ENCODE data around the gene NYAP2.

The NYAP2 gene

GRCh38 chr2:225608136-225608535, 208.6 kb downstream of the NYAP2 start:
- no peak for DNase-seq
- intact Hi-C loops (cut with DNase I) = no loop called here

- intact Hi-C loops (cut with DNase I) = no loop called here
- DNase-seq = no peak
Measured at GRCh38 chr2:225612636-225613035, 213.1 kb downstream of the NYAP2 start.

DNA sequence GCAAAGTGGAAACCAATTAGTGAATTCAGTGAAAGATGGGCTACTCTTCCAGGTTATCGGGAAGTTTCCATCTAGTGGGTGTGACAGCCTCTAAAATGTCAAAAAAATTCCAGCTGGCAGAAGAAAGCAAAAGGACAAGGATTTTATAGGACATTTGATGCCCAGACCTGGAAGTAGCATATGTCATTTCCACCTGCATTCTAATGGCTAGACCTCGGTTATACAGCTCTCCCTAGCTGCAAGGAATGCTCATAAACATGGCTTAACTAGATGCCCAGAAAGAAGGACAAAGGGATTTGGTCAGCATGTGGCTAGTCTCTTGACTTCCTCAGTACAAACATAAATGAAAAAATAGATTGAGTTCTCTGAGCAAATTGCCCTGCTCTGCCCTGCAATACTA, 215.4 kb downstream of the NYAP2 start:
- no peak for DNase-seq
- intact Hi-C loops (cut with DNase I) = no loop called here

- intact Hi-C loops (cut with DNase I) = no loop called here
- no peak for DNase-seq
Measured at GRCh38 chr2:225615514-225615913, 216.0 kb downstream of the NYAP2 start.

DNA sequence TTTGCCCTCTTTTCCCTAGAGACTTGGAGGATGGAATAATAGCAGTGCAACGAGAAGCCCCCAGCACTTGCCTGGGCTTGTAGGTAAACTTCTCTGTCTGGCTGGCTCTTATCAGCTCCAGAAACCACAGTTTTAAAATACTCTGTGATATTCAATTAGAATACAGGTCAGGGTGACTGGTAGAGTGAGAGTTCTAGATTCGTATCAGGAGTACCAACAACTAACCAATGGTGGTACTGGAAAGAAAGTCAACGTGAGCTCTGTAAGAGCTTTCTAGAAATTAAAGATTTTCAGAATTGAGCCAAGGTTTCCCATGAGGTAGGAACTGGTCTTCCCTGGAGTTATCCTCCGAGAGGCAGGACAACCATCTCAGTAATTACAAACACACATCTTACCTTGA, 216.9 kb downstream of the NYAP2 start:
- intact Hi-C loops (cut with DNase I) = no loop called here
- no peak for DNase-seq

DNA sequence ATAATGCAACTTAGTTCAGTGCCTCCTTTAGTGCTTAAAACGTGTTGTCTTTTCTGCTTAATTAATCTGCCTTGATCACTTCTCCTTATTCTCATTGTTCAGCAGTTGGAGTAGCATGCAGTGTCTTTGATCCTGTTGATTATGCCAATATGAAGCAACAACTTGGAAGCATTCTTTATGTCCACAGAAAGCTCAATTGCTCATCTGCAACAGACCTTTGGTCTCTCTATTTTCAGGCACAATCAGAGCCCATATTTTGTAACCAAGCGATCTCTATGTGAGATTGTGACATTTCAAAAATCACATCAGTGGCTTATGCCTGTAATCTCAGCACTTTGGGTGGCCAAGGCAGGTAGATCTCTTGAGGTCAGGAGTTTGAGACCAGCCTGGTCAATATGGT, 217.3 kb downstream of the NYAP2 start:
- intact Hi-C loops (cut with DNase I) = no loop called here
- DNase-seq = no peak

DNA sequence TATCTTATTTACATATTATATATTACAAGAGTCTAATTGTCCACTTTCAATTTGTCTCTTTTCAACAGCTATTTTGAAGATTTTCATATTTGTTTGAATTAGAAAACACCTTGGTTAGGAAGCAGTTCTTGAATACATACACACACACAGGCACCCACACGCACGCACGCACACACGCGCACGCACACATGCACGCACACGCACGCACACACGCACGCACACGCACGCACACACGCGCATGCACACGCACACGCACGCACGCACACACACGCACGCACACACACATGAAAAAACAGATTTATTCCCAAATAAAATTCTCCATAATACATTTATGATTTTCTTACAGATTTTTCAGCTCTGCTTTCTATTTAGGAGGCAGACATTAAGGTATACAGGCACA, 220.7 kb downstream of the NYAP2 start:
- DNase-seq = peak in 6 of 10 donors; percentile 13 to 91 (median 58)
- intact Hi-C loops (cut with DNase I) = no loop called here

DNA sequence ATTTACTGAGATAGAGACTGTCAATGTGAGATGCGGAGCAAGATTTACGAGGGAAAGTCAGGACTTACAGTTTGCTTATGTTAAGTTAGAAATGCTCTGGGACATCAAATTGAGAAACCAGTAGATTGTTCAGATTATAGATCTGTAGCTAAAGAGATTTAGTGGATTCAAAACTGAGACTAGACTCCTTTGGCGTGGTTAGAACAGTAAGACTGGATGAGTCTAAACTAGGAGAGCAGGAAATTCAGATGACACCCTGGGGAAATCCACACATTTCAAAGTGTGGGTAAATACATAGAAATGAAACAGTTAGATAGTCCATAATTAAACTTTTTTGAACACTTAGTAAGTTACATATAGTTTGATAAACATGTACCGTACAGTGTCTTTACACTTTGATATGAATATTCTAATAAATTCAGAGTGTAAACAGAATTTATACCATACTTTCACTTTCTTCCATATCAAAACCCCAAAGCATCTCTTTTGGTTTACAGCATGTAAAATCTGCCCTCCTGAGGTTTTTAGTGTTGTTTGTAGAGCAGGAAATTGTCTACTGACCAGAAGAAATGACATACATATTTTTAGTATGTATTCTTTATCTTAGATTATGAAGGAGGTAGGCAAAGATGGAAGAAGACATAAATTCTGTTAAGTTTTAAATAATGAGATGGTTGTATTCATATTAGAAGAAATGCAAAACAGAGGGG, 231.5 kb downstream of the NYAP2 start:
- intact Hi-C loops (cut with DNase I) = no loop called here
- DNase-seq = no peak

DNA sequence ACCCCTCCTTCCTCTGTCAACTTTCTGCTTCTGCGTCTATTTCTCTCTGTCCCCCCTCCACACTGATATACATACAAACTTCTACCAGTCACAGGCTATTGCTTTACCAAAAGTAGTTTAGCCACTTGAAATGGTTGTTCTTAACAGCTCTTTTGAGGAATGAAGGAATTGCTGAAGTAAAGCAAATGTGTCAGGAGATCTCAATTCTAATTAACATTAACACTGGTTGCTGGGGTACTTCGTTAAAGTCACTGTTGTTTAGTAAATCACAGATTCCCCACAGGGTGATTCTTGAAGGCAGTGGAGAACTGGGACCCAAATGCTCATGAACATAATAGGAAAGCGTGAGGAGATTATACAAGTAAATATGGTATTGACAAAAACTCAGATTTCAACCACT, 232.8 kb downstream of the NYAP2 start:
- DNase-seq = no peak
- intact Hi-C loops (cut with DNase I) = no loop called here

GRCh38 chr2:225636558-225636957, 237.0 kb downstream of the NYAP2 start:
- no peak for DNase-seq
- intact Hi-C loops (cut with DNase I) = no loop called here

DNA sequence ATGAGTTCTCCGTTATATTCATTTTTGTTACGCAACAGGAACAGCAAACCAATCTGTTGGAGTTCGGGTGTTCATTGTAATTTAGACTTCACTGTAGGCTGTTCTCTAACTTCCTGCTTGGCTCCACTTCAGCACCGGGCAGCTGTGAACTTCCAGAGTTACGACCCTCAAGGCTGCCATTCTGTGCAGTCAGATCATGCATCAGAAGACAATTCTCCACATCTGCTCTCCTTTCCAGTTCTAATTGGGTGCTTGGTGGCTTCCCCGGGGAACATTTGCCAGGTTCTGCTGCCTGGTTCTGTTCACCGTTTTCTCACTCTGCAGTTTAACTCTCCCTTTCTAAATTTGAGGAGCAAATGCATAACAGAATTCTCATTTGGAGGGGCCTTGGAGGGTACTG, 237.7 kb downstream of the NYAP2 start:
- intact Hi-C loops (cut with DNase I) = no loop called here
- peak in 2 of 10 donors; percentile 8 to 63 for DNase-seq

GRCh38 chr2:225640550-225640949, 241.0 kb downstream of the NYAP2 start:
- intact Hi-C loops (cut with DNase I) = no loop called here
- no peak for DNase-seq

DNA sequence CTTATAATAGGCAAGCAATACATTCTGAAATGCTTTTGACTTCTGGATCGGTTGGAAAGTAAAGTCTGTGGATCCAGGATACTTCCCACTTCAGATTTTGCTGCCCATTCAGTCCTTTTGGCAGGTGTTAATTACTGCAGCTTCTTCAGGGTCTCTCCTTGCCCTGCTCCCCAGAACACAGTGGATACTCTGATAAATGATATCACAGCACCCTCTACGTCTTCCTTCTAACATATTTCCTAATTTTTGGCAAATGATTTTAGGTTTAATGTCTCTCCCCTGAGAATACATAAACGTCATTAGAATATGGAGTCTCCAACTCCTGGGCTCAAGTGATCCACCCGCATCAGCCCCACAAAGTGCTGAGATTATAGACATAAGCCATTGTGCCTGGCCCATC, 249.8 kb downstream of the NYAP2 start:
- DNase-seq = no peak
- intact Hi-C loops (cut with DNase I) = no loop called here

DNA sequence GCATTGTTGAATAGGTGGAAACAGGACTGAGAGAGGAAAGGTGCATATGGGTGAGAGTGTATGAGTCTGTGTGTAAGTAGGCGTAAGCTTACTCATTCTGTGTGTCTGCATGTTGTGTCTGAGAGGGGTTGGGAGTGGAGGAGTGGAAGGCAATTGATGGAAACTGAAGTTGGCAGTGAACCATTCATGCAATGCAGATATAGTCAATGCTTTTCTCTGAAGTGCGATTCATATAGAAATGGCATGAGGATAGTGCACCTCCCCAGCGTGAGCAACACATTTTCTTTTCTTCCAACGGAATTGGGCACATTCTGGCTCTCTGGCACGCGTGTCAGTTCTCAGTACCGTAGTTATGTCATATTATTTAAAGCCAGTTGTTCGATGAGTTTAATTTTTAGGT, 250.5 kb downstream of the NYAP2 start:
- intact Hi-C loops (cut with DNase I) = no loop called here
- DNase-seq = no peak

DNA sequence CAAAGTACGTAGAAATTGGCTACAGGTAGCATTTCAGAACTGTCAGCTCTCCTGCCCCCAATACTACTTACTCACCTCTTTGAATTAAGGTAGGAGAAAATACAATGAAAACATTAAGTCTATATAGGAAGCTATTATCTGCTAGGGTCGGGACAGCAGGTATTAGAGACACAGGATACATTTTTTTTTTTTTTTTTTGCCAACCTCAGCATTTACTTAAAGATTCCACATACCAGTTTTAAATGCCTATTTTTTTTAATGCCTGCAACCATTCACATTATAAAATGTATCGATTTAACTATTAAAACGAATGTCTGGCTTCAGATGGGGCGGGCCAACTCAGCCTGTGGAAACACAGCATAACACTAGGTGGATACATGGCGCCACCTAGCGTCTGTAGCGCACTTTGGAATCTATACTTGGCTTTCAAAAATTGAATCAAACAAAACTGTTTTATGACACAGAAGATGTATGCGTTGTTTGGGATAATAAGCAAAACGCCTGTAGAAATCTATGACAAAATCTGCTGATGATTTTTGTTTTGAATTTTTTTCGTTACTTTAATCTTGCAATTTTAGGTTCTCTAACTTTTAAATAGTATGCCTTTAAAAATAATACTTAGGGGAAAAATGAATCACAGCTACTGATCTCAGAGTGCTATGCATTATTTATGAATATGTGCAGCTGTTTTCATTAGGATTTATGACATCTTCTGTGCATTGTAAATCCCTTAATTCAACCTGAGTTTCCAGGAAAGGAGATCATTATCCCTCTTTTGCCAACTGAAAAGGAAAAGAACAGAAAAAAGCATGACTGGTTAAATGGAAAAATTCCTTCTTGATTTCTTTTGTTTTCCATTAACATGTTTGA, 261.0 kb downstream of the NYAP2 start:
- peak; percentile 55 to 96 (median 85) for DNase-seq
- intact Hi-C loops (cut with DNase I) = loop anchor here (1.0 to 10.0 kb wide), 3 partner anchors 377 to 1306 kb away; no protein-coding TSS in a partner anchor

- intact Hi-C loops (cut with DNase I) = loop anchor here (10.0 kb wide), 1 partner anchor 1307 kb away; no protein-coding TSS in a partner anchor
Measured at GRCh38 chr2:225662101-225662500, 262.6 kb downstream of the NYAP2 start.

GRCh38 chr2:225667445-225667844, 267.9 kb downstream of the NYAP2 start:
- intact Hi-C loops (cut with DNase I) = loop anchor here (10.0 kb wide), 1 partner anchor 1313 kb away; no protein-coding TSS in a partner anchor
- no peak for DNase-seq

More at GRCh38 chr2:225662101-225662500, 262.6 kb downstream of the NYAP2 start:
- no peak for DNase-seq

DNA sequence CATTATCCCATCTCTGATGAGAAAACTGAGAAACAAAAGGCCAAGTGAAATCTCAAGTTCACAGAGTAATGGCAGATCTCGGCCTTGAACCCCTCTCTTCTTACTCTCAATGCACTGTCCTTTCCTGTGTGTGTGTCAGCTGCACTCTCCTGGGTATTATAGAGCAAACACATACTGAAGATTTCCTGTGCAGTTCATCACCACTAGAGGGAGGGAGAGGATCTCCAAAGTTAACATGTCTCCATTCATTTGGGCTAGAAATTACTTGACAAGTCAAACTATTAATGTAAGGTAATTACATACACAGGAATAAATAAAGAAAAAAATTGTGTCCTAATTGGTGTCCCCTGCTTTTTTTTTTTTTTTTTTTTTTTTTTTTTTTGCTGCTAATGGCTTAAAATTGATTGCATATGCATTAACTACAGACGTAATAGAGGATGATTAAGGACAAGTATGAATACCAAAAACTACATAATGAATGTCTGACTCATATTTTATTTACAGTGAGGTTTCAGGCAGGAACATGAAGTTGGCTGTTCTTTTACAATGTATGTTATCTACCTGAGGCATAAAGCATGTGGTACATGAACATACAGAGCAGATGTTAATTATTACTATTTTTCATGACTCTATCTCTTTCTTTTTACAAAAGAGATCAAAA, 269.2 kb downstream of the NYAP2 start:
- intact Hi-C loops (cut with DNase I) = loop anchor here (2.0 to 10.0 kb wide), 4 partner anchors 1132 to 1438 kb away; no protein-coding TSS in a partner anchor
- DNase-seq = no peak

DNA sequence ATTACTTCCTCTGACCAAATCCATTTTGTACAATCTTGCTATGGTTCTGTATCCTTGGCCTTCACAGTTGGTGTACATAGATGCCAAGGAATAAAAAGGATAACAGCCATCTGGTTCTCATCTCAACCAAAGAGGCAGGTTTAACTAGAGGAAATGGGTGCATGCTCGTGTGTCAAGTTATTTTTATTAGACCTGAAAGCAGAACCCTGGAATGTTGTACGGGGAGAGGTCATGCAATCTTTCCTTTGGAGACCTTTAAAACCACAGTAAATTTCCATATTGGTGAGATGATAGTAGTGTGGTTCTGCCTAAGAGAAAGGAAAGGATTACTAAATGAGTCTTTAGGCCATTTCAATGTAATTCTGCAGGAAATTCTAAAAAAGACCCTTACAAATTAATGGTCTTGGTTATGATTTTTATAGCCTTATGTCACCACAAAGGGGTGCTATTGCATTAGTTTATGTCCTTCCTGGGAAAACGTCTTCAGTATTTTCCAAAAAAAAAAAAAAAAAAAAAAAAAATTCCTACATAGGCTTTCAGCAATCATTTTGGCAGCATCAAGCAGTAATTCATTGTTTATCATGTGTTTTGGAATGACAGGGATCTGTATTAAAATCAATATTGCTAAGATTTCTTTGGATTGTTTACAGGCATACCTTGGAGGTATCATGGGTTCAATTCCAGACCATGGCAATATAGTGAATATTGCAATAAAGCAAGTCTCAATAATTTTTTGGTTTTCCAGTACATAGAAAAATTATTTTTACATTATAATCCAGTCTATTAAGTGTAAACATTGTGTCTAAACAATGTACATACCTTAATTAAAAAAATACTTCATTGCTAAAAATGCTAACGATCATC, 270.8 kb downstream of the NYAP2 start:
- no peak for DNase-seq
- intact Hi-C loops (cut with DNase I) = no loop called here

GRCh38 chr2:225678792-225679191, 279.3 kb downstream of the NYAP2 start:
- intact Hi-C loops (cut with DNase I) = no loop called here
- DNase-seq = no peak

Data from posterior cingulate gyrus (tissue), 11 donors.